ENCODE measurements around the gene GLRA3.
"Not testable (repeated sequence)": the region's sequence is repeated elsewhere in the genome, so short reads cannot be mapped to it uniquely, and the experiment has no call there.

The GLRA3 gene

GRCh38 chr4:174810834-174811233, 18.2 kb downstream of the GLRA3 start:
- no peak for DNase-seq (ENCODE audit: low read depth in 3 of 3, low spot score in 1 of 3)

- DNase-seq (ENCODE audit: low read depth in 3 of 3, low spot score in 1 of 3), result no peak
Observed at GRCh38 chr4:174808836-174809235, 20.2 kb downstream of the GLRA3 start.

- no peak for DNase-seq (ENCODE audit: low read depth in 3 of 3, low spot score in 1 of 3)
Observed at GRCh38 chr4:174808119-174808518, 20.9 kb downstream of the GLRA3 start.

GRCh38 chr4:174805746-174806145, 23.3 kb downstream of the GLRA3 start:
- DNase-seq (ENCODE audit: low read depth in 3 of 3, low spot score in 1 of 3), result no peak

GRCh38 chr4:174794543-174795094, 34.4 kb downstream of the GLRA3 start:
- DNase-seq (ENCODE audit: low read depth in 3 of 3, low spot score in 1 of 3), result no peak

GRCh38 chr4:174789657-174790056, 39.4 kb downstream of the GLRA3 start:
- no peak for DNase-seq (ENCODE audit: low read depth in 3 of 3, low spot score in 1 of 3)

- not testable (repeated sequence) for DNase-seq (ENCODE audit: low read depth in 3 of 3, low spot score in 1 of 3)
Observed at GRCh38 chr4:174778274-174778986, 50.6 kb downstream of the GLRA3 start.

- no peak for DNase-seq (ENCODE audit: low read depth in 3 of 3, low spot score in 1 of 3)
Observed at GRCh38 chr4:174775366-174775765, 53.7 kb downstream of the GLRA3 start.

GRCh38 chr4:174764105-174764729, 64.8 kb downstream of the GLRA3 start:
- no peak for DNase-seq (ENCODE audit: low read depth in 3 of 3, low spot score in 1 of 3)

- no peak for DNase-seq (ENCODE audit: low read depth in 3 of 3, low spot score in 1 of 3)
Observed at GRCh38 chr4:174763454-174764104, 65.5 kb downstream of the GLRA3 start.

GRCh38 chr4:174761451-174761850, 67.6 kb downstream of the GLRA3 start:
- no peak for DNase-seq (ENCODE audit: low read depth in 3 of 3, low spot score in 1 of 3)

GRCh38 chr4:174757736-174758135, 71.3 kb downstream of the GLRA3 start:
- no peak for DNase-seq (ENCODE audit: low read depth in 3 of 3, low spot score in 1 of 3)

- no peak for DNase-seq (ENCODE audit: low read depth in 3 of 3, low spot score in 1 of 3)
Observed at GRCh38 chr4:174753021-174753420, 76.0 kb downstream of the GLRA3 start.

- DNase-seq (ENCODE audit: low read depth in 3 of 3, low spot score in 1 of 3), result no peak
Observed at GRCh38 chr4:174752026-174752425, 77.0 kb downstream of the GLRA3 start.

- DNase-seq (ENCODE audit: low read depth in 3 of 3, low spot score in 1 of 3), result no peak
Observed at GRCh38 chr4:174749091-174749490, 80.0 kb downstream of the GLRA3 start.

- no peak for DNase-seq (ENCODE audit: low read depth in 3 of 3, low spot score in 1 of 3)
Observed at GRCh38 chr4:174746710-174747109, 82.3 kb downstream of the GLRA3 start.

- DNase-seq (ENCODE audit: low read depth in 3 of 3, low spot score in 1 of 3), result no peak
Observed at GRCh38 chr4:174742561-174742960, 86.5 kb downstream of the GLRA3 start.

GRCh38 chr4:174739576-174739975, 89.5 kb downstream of the GLRA3 start:
- no peak for DNase-seq (ENCODE audit: low read depth in 3 of 3, low spot score in 1 of 3)

GRCh38 chr4:174734181-174734580, 94.9 kb downstream of the GLRA3 start:
- no peak for DNase-seq (ENCODE audit: low read depth in 3 of 3, low spot score in 1 of 3)

- no peak for DNase-seq (ENCODE audit: low read depth in 3 of 3, low spot score in 1 of 3)
Observed at GRCh38 chr4:174717828-174718227, 111.2 kb downstream of the GLRA3 start.

GRCh38 chr4:174716986-174717770, 111.9 kb downstream of the GLRA3 start:
- DNase-seq (ENCODE audit: low read depth in 3 of 3, low spot score in 1 of 3), result no peak
